ENCODE results near the gene PTGFRN.

DNA sequence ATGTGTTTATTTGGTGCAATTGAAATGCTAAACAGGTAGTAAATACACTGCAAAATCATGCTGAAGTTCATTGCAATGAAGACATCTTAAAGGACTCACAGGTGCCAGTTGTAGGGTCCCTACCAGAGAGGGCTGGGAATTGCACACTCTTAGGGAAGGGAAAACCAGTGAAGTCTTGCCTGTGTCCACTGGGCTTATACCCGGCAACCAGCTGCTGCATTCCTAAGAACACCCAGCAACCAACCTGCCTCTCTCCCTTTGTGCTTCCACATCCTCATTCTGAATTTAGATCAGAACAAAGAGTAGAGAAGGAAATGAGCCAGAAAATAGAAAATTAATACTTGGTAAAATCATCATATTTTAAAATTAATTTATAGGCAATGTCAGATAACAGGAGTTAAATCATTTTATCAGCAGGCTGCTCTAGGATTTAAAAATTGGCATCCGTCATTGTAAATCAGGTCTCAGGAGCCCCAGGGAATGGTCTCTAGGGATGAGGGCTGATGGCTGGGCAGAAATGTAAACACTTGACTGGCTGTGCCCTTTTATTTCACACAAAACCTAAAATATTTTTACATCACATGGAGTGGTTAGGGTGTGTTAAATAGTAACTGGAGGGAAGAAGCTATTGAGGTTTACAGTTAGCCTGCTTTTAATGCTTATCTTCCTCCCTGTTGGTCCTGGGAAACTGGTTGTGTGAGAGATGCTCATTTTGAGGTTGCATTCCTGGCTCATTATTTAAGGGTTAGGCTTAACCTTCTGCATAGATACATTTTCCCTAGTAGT lies 31.3 kb downstream of the PTGFRN start:
- TF ChIP-seq ZC3H10 (CRISPR knock-in tag; IDR thresholded peaks at IDR 0.05) (no peak), GLIS3 (CRISPR knock-in tag; IDR thresholded peaks at IDR 0.05) (no peak), ARNTL (CRISPR knock-in tag; IDR thresholded peaks at IDR 0.05; ENCODE audit: borderline replicate concordance, low read depth) (no peak), ISL1 (CRISPR knock-in tag; IDR thresholded peaks at IDR 0.05) (no peak), BACH2 (CRISPR knock-in tag; IDR thresholded peaks at IDR 0.05; ENCODE audit: borderline replicate concordance) (no peak)
- TF ChIP-seq, protein P1, sequence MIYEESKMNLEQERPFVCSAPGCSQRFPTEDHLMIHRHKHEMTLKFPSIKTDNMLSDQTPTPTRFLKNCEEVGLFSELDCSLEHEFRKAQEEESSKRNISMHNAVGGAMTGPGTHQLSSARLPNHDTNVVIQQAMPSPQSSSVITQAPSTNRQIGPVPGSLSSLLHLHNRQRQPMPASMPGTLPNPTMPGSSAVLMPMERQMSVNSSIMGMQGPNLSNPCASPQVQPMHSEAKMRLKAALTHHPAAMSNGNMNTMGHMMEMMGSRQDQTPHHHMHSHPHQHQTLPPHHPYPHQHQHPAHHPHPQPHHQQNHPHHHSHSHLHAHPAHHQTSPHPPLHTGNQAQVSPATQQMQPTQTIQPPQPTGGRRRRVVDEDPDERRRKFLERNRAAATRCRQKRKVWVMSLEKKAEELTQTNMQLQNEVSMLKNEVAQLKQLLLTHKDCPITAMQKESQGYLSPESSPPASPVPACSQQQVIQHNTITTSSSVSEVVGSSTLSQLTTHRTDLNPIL (CRISPR knock-in tag; IDR thresholded peaks at IDR 0.05; ENCODE audit: low read depth): no peak
